H1 (cell line): Measurements from ENCODE around the gene COL8A2. TPM values are rescaled to one million over a fixed set of nuclear protein-coding genes. Genes with fewer than 3 reads are reported as not detected.

Source experiments
- polyA plus RNA-seq, 7 experiments: library from polyadenylated mRNA; depleted of rRNA in 3 of 7; stranded (reverse) in 5 of 7; unstranded in 2 of 7; fragments of >200 nt in 5 of 7; fragments of 200-250 nt in 2 of 7; gene quantifications; 1 replicate in 5 of 7; 2 replicates in 1 of 7; 4 replicates in 1 of 7; pipeline versions ENCODE4 v1.2.1 to v1.2.3, GENCODE V29; 2011 to 2013; ENCODE audit warnings: missing spikeins in 2 of 7, mixed read lengths in 2 of 7
- total RNA-seq: library from RNA; stranded (reverse); fragmentation: NEBNext Ultra II Directional; extraction: Animal tissue kit (Norgen Biotek cat#: 25700); gene quantifications from 2 replicates; pipeline ENCODE4 v1.2.1, GENCODE V29; 2021
- TF ChIP-seq, protein P1 (sequence below): fragments of 300-600 bp; sonication (generic); IDR thresholded peaks from 2 replicates; pipeline ENCODE4 v1.7.1; 2012; ENCODE audit warnings: low read length, moderate library complexity, mild to moderate bottlenecking, inconsistent platforms; ENCODE audit not compliant: insufficient replicate concordance

COL8A2 gene
- total and polyA plus RNA-seq, 2 of the 8 experiments (the other 6 are each of a cell fraction or from before 2014, with no cell fraction given), result 2.1 to 2.8 TPM

- TF ChIP-seq, protein P1, sequence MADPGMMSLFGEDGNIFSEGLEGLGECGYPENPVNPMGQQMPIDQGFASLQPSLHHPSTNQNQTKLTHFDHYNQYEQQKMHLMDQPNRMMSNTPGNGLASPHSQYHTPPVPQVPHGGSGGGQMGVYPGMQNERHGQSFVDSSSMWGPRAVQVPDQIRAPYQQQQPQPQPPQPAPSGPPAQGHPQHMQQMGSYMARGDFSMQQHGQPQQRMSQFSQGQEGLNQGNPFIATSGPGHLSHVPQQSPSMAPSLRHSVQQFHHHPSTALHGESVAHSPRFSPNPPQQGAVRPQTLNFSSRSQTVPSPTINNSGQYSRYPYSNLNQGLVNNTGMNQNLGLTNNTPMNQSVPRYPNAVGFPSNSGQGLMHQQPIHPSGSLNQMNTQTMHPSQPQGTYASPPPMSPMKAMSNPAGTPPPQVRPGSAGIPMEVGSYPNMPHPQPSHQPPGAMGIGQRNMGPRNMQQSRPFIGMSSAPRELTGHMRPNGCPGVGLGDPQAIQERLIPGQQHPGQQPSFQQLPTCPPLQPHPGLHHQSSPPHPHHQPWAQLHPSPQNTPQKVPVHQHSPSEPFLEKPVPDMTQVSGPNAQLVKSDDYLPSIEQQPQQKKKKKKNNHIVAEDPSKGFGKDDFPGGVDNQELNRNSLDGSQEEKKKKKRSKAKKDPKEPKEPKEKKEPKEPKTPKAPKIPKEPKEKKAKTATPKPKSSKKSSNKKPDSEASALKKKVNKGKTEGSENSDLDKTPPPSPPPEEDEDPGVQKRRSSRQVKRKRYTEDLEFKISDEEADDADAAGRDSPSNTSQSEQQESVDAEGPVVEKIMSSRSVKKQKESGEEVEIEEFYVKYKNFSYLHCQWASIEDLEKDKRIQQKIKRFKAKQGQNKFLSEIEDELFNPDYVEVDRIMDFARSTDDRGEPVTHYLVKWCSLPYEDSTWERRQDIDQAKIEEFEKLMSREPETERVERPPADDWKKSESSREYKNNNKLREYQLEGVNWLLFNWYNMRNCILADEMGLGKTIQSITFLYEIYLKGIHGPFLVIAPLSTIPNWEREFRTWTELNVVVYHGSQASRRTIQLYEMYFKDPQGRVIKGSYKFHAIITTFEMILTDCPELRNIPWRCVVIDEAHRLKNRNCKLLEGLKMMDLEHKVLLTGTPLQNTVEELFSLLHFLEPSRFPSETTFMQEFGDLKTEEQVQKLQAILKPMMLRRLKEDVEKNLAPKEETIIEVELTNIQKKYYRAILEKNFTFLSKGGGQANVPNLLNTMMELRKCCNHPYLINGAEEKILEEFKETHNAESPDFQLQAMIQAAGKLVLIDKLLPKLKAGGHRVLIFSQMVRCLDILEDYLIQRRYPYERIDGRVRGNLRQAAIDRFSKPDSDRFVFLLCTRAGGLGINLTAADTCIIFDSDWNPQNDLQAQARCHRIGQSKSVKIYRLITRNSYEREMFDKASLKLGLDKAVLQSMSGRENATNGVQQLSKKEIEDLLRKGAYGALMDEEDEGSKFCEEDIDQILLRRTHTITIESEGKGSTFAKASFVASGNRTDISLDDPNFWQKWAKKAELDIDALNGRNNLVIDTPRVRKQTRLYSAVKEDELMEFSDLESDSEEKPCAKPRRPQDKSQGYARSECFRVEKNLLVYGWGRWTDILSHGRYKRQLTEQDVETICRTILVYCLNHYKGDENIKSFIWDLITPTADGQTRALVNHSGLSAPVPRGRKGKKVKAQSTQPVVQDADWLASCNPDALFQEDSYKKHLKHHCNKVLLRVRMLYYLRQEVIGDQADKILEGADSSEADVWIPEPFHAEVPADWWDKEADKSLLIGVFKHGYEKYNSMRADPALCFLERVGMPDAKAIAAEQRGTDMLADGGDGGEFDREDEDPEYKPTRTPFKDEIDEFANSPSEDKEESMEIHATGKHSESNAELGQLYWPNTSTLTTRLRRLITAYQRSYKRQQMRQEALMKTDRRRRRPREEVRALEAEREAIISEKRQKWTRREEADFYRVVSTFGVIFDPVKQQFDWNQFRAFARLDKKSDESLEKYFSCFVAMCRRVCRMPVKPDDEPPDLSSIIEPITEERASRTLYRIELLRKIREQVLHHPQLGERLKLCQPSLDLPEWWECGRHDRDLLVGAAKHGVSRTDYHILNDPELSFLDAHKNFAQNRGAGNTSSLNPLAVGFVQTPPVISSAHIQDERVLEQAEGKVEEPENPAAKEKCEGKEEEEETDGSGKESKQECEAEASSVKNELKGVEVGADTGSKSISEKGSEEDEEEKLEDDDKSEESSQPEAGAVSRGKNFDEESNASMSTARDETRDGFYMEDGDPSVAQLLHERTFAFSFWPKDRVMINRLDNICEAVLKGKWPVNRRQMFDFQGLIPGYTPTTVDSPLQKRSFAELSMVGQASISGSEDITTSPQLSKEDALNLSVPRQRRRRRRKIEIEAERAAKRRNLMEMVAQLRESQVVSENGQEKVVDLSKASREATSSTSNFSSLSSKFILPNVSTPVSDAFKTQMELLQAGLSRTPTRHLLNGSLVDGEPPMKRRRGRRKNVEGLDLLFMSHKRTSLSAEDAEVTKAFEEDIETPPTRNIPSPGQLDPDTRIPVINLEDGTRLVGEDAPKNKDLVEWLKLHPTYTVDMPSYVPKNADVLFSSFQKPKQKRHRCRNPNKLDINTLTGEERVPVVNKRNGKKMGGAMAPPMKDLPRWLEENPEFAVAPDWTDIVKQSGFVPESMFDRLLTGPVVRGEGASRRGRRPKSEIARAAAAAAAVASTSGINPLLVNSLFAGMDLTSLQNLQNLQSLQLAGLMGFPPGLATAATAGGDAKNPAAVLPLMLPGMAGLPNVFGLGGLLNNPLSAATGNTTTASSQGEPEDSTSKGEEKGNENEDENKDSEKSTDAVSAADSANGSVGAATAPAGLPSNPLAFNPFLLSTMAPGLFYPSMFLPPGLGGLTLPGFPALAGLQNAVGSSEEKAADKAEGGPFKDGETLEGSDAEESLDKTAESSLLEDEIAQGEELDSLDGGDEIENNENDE, result no peak
- TF ChIP-seq, all 59 proteins: peak for 0
These were observed 37.7 kb upstream of the COL8A2 start (continued) for GRCh38 chr1:36162680-36163239.
